GM12878 (cell line): ENCODE results near the gene GPN2. TPM values are rescaled to one million over a fixed set of nuclear protein-coding genes. Genes with fewer than 3 reads are reported as not detected.

ENCODE experiments used
- ATAC-seq: fragments of 200-7000 bp; cut with Tn5 transposase; 3 replicates; pipeline ENCODE4 v1.9.1; 2020; ENCODE audit warnings: mild to moderate bottlenecking, moderate library complexity
- BruUV-seq: library from RNA; stranded (reverse); fragments of 400-500 nt; replicated peaks from 2 replicates; lab custom pipeline; 2021; lab: Mats Ljungman, UMichigan
- CTCF ChIA-PET: fragments of 300-600 bp; sonication (Branson Sonifier 250); formaldehyde crosslinking; extraction: SDS; loops from one replicate; lab custom pipeline; 2021; ENCODE audit warnings: inconsistent platforms; lab: Yijun Ruan, JAX
- POLR2A ChIA-PET: fragments of 350-600 bp; formaldehyde crosslinking; extraction: SDS; loops from one replicate; lab custom pipeline; 2021; ENCODE audit warnings: inconsistent platforms; lab: Charles Lee
- RAD21 ChIA-PET: fragments of 300-600 bp; sonication (Branson Sonifier 250); formaldehyde crosslinking; loops from one replicate; lab custom pipeline; 2023; ENCODE audit warnings: antibody characterized with exemption; ENCODE audit not compliant: unreplicated experiment; lab: Charles Lee
- SMC1A ChIA-PET: fragments of 300-600 bp; sonication (Branson Sonifier 250); formaldehyde crosslinking; loops from one replicate; lab custom pipeline; 2023; ENCODE audit not compliant: unreplicated experiment, uncharacterized antibody; lab: Charles Lee
- DNase-seq: peaks from one replicate; pipeline ENCODE4 v3.0.0-alpha.2; 2011; ENCODE audit warnings: low read depth, low spot score
- FAIRE-seq: peaks from 3 replicates; lab custom pipeline; 2011; peaks lifted over from hg19 to GRCh38; lab: Jason Lieb, UNC
- H2AFZ ChIP-seq: 2 replicates; pipeline ENCODE4 v1.6.0; 2011; ENCODE audit warnings: low read depth, low read length, control low read depth; ENCODE audit not compliant: control insufficient read depth
- H3K27ac ChIP-seq: 2 replicates; pipeline ENCODE4 v1.5.1; 2011; ENCODE audit warnings: control low read depth; ENCODE audit not compliant: control insufficient read depth, insufficient read depth
- H3K27me3 ChIP-seq, 2 experiments: replicated peaks in 1 of 2; 2 replicates each; pipeline versions ENCODE4 v1.6.0 to v1.6.1; 2011; ENCODE audit warnings: low read length in 1 of 2; ENCODE audit not compliant: control insufficient read depth in 2 of 2, insufficient read depth in 2 of 2
- H3K36me3 ChIP-seq, 2 experiments: 2 replicates each; pipeline ENCODE4 v1.5.1; 2011; ENCODE audit warnings: low read length in 1 of 2; ENCODE audit not compliant: control insufficient read depth in 2 of 2, insufficient read depth in 2 of 2
- H3K4me1 ChIP-seq: 2 replicates; pipeline ENCODE4 v1.6.1; 2011; ENCODE audit warnings: mild to moderate bottlenecking, low read length, moderate library complexity, mixed read lengths; ENCODE audit not compliant: control insufficient read depth, insufficient read depth
- H3K4me2 ChIP-seq: 2 replicates; pipeline ENCODE4 v1.6.0; 2011; ENCODE audit warnings: control low read depth; ENCODE audit not compliant: control insufficient read depth, insufficient read depth
- H3K4me3 ChIP-seq: fragments of 200-600 bp; sonication (generic); 2 replicates; pipeline ENCODE4 v1.5.1; 2016
- H3K79me2 ChIP-seq: 2 replicates; pipeline ENCODE4 v1.6.0; 2011; ENCODE audit warnings: low read length; ENCODE audit not compliant: control insufficient read depth, insufficient read depth
- H3K9ac ChIP-seq: 2 replicates; pipeline ENCODE4 v1.8.0; 2011; ENCODE audit warnings: low read length, control low read depth, mixed read lengths; ENCODE audit not compliant: control insufficient read depth, insufficient read depth
- H3K9me3 ChIP-seq: replicated peaks from 3 replicates; pipeline ENCODE4 v1.5.1; 2011; ENCODE audit warnings: mild to moderate bottlenecking, low read length; ENCODE audit not compliant: control insufficient read depth, insufficient read depth
- H4K20me1 ChIP-seq: 2 replicates; pipeline ENCODE4 v1.6.0; 2011; ENCODE audit not compliant: control insufficient read depth, insufficient read depth
- CHD2 ChIP-seq: IDR thresholded peaks from 2 replicates; pipeline ENCODE4 v1.6.1; 2011; ENCODE audit warnings: low read depth, low read length, improper control_type of control experiment, borderline replicate concordance
- JUNB ChIP-seq: IDR thresholded peaks from 2 replicates; pipeline ENCODE4 v1.6.1; 2016; ENCODE audit warnings: antibody characterized with exemption, mild to moderate bottlenecking
- MYC ChIP-seq: IDR thresholded peaks from 2 replicates; pipeline ENCODE4 v1.6.1; 2011; ENCODE audit warnings: mild to moderate bottlenecking, low read length, moderate library complexity, inconsistent platforms; ENCODE audit not compliant: insufficient read depth, insufficient replicate concordance, insufficient read length, severe bottlenecking
- POLR2A ChIP-seq: IDR thresholded peaks from 2 replicates; pipeline ENCODE4 v1.6.1; 2011; ENCODE audit warnings: low read depth, mild to moderate bottlenecking, low read length
- RELA ChIP-seq: fragments of 450-650 bp; IDR thresholded peaks from 2 replicates; pipeline ENCODE4 v1.8.0; 2014; ENCODE audit warnings: borderline replicate concordance; ENCODE audit not compliant: partially characterized antibody
- RELB ChIP-seq: fragments of 450-650 bp; IDR thresholded peaks from 2 replicates; pipeline ENCODE4 v1.6.1; 2017; ENCODE audit warnings: low read depth, mild to moderate bottlenecking, moderate library complexity
- STAT3 ChIP-seq: IDR thresholded peaks from 2 replicates; pipeline ENCODE4 v1.6.1; 2011; ENCODE audit warnings: low read depth, low read length, improper control_type of control experiment
- WRNIP1 ChIP-seq: IDR thresholded peaks from 2 replicates; pipeline ENCODE4 v1.6.1; 2011; ENCODE audit warnings: low read depth, low read length, improper control_type of control experiment, borderline replicate concordance
- ZBED1 ChIP-seq: IDR thresholded peaks from 2 replicates; pipeline ENCODE4 v1.6.1; 2016; ENCODE audit warnings: borderline replicate concordance
- WGBS: methylation state at CpG from one replicate; pipeline ENCODE4 v1.1.6; 2016; ENCODE audit warnings: low lambda C conversion rate; ENCODE audit not compliant: insufficient replicate concordance, insufficient coverage; ENCODE audit errors: missing lambda C conversion rate; 5-methylcytosine and 5-hydroxymethylcytosine counted together
- in situ Hi-C: fragments of 300-500 bp; cut with MboI; formaldehyde crosslinking; loops from 9 replicates; pipeline ENCODE4 v1.14.3; 2018; ENCODE audit warnings: mixed read lengths
- intact Hi-C: fragments of 100-400 bp; cut with micrococcal nuclease; formaldehyde crosslinking; loops from one replicate; pipeline ENCODE4 v1.14.2; 2022; ENCODE audit not compliant: unreplicated experiment
- polyA plus RNA-seq, 11 experiments: library from polyadenylated mRNA; depleted of rRNA in 4 of 11; unstranded in 6 of 11; stranded (reverse) in 5 of 11; fragments of >200 nt; fragmentation: Nextera tagmentation in 4 of 11; fragmentation: Illumina TruSeq in 1 of 11; extraction: Ambion mirVana in 4 of 11; extraction: Trizol in 1 of 11; gene quantifications; 1 replicate in 1 of 11; 2 replicates in 10 of 11; pipeline versions ENCODE4 v1.2.1 to v1.2.3, GENCODE V29; 2011 to 2016; ENCODE audit warnings: inconsistent platforms in 2 of 11, missing spikeins in 2 of 11, low read depth in 1 of 11
- total RNA-seq, 4 experiments: library from RNA; depleted of rRNA in 3 of 4; stranded (reverse); fragments of >200 nt in 3 of 4; fragmentation: Illumina TruSeq in 1 of 4; extraction: Trizol in 1 of 4; gene quantifications; 2 replicates each; pipeline versions ENCODE4 v1.2.1 to v1.2.3, GENCODE V29; 2013 to 2021

The GPN2 gene
- total and polyA plus RNA-seq, 10 of the 15 experiments (the other 5 are each of a cell fraction or from before 2014, with no cell fraction given), result 8.3 to 61.4 (median 23.3) TPM

GRCh38 chr1:26856181-26856580 lies 33.9 kb downstream of the GPN2 start (continued):
- TF ChIP-seq WRNIP1 (no peak), RELB (no peak), POLR2A (no peak), CHD2 (no peak), MYC (no peak), RELA (no peak), ZBED1 (no peak)
- TF ChIP-seq, all 136 proteins: peak for 0

GRCh38 chr1:26855636-26856035 lies 34.4 kb downstream of the GPN2 start:
- ATAC-seq (no peak), FAIRE-seq (no peak), DNase-seq (no peak)
- H3K4me3 ChIP-seq, result no peak overlapping the region
- WGBS, result 92% methylated on average over 4 of the region's 4 CpGs
- H3K4me2 ChIP-seq, result no peak overlapping the region
- no peaks in the 10 kb centered on the region for H4K20me1 ChIP-seq
- ChIA-PET SMC1A (interaction anchor here (1.2 to 1.4 kb wide), 2 partner anchors 10 to 44 kb away, joined by 4 read pairs; no protein-coding TSS in a partner anchor), POLR2A (interaction anchor here (0.6 kb wide), 1 partner anchor 646 kb away, joined by 5 read pairs; no protein-coding TSS in a partner anchor), CTCF (interaction anchor here (1.1 to 5.9 kb wide), 7 partner anchors 9 to 65 kb away, joined by 3 to 25 read pairs (median 5); no protein-coding TSS in a partner anchor), RAD21 (interaction anchor here (1.0 to 1.6 kb wide), 2 partner anchors 9 to 32 kb away, joined by 4 to 5 read pairs; no protein-coding TSS in a partner anchor)
- peaks cover 16 to 32% of the 10 kb centered on the region in 2 experiments for H3K36me3 ChIP-seq
- no TSS peak for BruUV-seq
- no peaks in the 10 kb centered on the region for H3K27me3 ChIP-seq
- intact Hi-C loops (no loop called here), in situ Hi-C loops (no loop called here)
- H3K9ac ChIP-seq, result no peak overlapping the region
- H3K9me3 ChIP-seq, result no peaks in the 10 kb centered on the region
- no peaks in the 10 kb centered on the region for H3K4me1 ChIP-seq
- no peak overlapping the region for H3K27ac ChIP-seq
- no peak overlapping the region for H2AFZ ChIP-seq
- TF ChIP-seq JUNB (no peak), STAT3 (no peak)
- no peaks in the 10 kb centered on the region for H3K79me2 ChIP-seq
